HEK293 (cell line): Measurements from ENCODE around the gene BICRA.

Experiments used
- CTCF ChIA-PET: fragments of 350-600 bp; formaldehyde crosslinking; extraction: SDS; loops from one replicate; lab custom pipeline; 2021; ENCODE audit warnings: antibody characterized with exemption; lab: Yijun Ruan, JAX
- POLR2A ChIA-PET: fragments of 300-600 bp; formaldehyde crosslinking; extraction: SDS; loops from one replicate; lab custom pipeline; 2020; ENCODE audit warnings: antibody characterized with exemption, inconsistent platforms; lab: Yijun Ruan, JAX
- H3K27ac ChIP-seq: fragments of 200-500 bp; sonication (Bioruptor generic); 2 replicates; pipeline ENCODE4 v1.5.1; 2014; ENCODE audit warnings: low read depth, low read length, control low read depth, inconsistent platforms; ENCODE audit errors: extremely low read depth
- H3K36me3 ChIP-seq, 2 experiments: fragments of 200-500 bp in 1 of 2; sonication (Bioruptor generic) in 1 of 2; 1 replicate in 1 of 2; 2 replicates in 1 of 2; pipeline ENCODE4 v1.5.1; 2014 to 2017; ENCODE audit warnings: inconsistent platforms in 2 of 2, low read length in 2 of 2; ENCODE audit not compliant: control insufficient read depth in 2 of 2, insufficient read depth in 1 of 2
- H3K4me1 ChIP-seq: fragments of 200-500 bp; sonication (Bioruptor generic); 2 replicates; pipeline ENCODE4 v1.5.1; 2014; ENCODE audit warnings: mild to moderate bottlenecking, low read length, inconsistent platforms; ENCODE audit not compliant: control insufficient read depth, insufficient read depth
- H3K4me3 ChIP-seq: 2 replicates; pipeline ENCODE4 v1.5.1; 2011; ENCODE audit warnings: low read depth, mild to moderate bottlenecking, control low read depth, low read length, moderate library complexity
- H3K9me3 ChIP-seq: fragments of 200-500 bp; sonication (Bioruptor generic); 2 replicates; pipeline ENCODE4 v1.5.1; 2014; ENCODE audit warnings: low read depth, low read length, inconsistent platforms; ENCODE audit not compliant: control insufficient read depth, insufficient read depth
- BCL11A ChIP-seq: fragments of 450-650 bp; formaldehyde crosslinking; IDR thresholded peaks from 2 replicates; pipeline ENCODE4 v1.5.1; 2016; ENCODE audit warnings: low read depth, missing biosample characterization, missing genetic modification characterization
- KLF10 ChIP-seq: fragments of 450-650 bp; IDR thresholded peaks from 2 replicates; pipeline ENCODE4 v1.5.1; 2018; ENCODE audit warnings: missing biosample characterization, mild to moderate bottlenecking, missing genetic modification characterization
- KLF9 ChIP-seq: fragments of 450-650 bp; formaldehyde crosslinking; IDR thresholded peaks from 2 replicates; pipeline ENCODE4 v1.5.1; 2016; ENCODE audit warnings: missing biosample characterization, missing genetic modification characterization, low read depth
- SETDB1 ChIP-seq: IDR thresholded peaks from one replicate; pipeline ENCODE4 v1.6.1; 2017; ENCODE audit warnings: mild to moderate bottlenecking, low read length, moderate library complexity, mixed read lengths; ENCODE audit not compliant: insufficient read length
- ZNF16 ChIP-seq: fragments of 450-650 bp; formaldehyde crosslinking; IDR thresholded peaks from 2 replicates; pipeline ENCODE4 v1.5.1; 2016; ENCODE audit warnings: low read depth, missing biosample characterization, missing genetic modification characterization
- ZNF239 ChIP-seq: fragments of 450-650 bp; formaldehyde crosslinking; IDR thresholded peaks from 2 replicates; pipeline ENCODE4 v1.5.1; 2016; ENCODE audit warnings: missing biosample characterization, missing genetic modification characterization
- ZNF354C ChIP-seq: fragments of 450-650 bp; formaldehyde crosslinking; IDR thresholded peaks from 2 replicates; pipeline ENCODE4 v1.5.1; 2016; ENCODE audit warnings: missing biosample characterization, missing genetic modification characterization, low read depth, borderline replicate concordance
- ZNF664 ChIP-seq: fragments of 450-650 bp; formaldehyde crosslinking; IDR thresholded peaks from 2 replicates; pipeline ENCODE4 v1.5.1; 2016; ENCODE audit warnings: missing biosample characterization, missing genetic modification characterization
- ZNF670 ChIP-seq: fragments of 450-650 bp; formaldehyde crosslinking; IDR thresholded peaks from 2 replicates; pipeline ENCODE4 v1.5.1; 2016; ENCODE audit warnings: missing biosample characterization, missing genetic modification characterization, low read depth
- ZNF776 ChIP-seq: fragments of 450-650 bp; formaldehyde crosslinking; IDR thresholded peaks from 2 replicates; pipeline ENCODE4 v1.5.0; 2017; ENCODE audit warnings: missing biosample characterization, missing genetic modification characterization, borderline replicate concordance
- TF ChIP-seq, protein P1 (sequence below): fragments of 450-650 bp; formaldehyde crosslinking; IDR thresholded peaks from 2 replicates; pipeline ENCODE4 v1.5.1; 2016; ENCODE audit warnings: missing biosample characterization, missing genetic modification characterization, borderline replicate concordance
- TF ChIP-seq, protein P2 (sequence below): fragments of 450-650 bp; formaldehyde crosslinking; IDR thresholded peaks from 2 replicates; pipeline ENCODE4 v1.5.1; 2016; ENCODE audit warnings: missing biosample characterization, missing genetic modification characterization
- TF ChIP-seq, protein P3 (sequence below): fragments of 450-650 bp; formaldehyde crosslinking; IDR thresholded peaks from 2 replicates; pipeline ENCODE4 v1.5.1; 2016; ENCODE audit warnings: missing biosample characterization, missing genetic modification characterization
- TF ChIP-seq, protein P4 (sequence below): fragments of 450-650 bp; formaldehyde crosslinking; IDR thresholded peaks from 2 replicates; pipeline ENCODE4; 2016; ENCODE audit warnings: missing biosample characterization, missing genetic modification characterization
- TF ChIP-seq, protein P5 (sequence below): fragments of 450-650 bp; formaldehyde crosslinking; IDR thresholded peaks from 2 replicates; pipeline ENCODE4 v1.5.0; 2017; ENCODE audit warnings: missing biosample characterization, missing genetic modification characterization, borderline replicate concordance
- TF ChIP-seq, protein P6 (sequence below): fragments of 450-650 bp; formaldehyde crosslinking; IDR thresholded peaks from 2 replicates; pipeline ENCODE4 v1.5.1; 2016; ENCODE audit warnings: missing biosample characterization, missing genetic modification characterization
- TF ChIP-seq, protein P7 (sequence below): fragments of 450-650 bp; formaldehyde crosslinking; IDR thresholded peaks from 2 replicates; pipeline ENCODE4 v1.5.1; 2016; ENCODE audit warnings: missing biosample characterization, missing genetic modification characterization

The BICRA gene

DNA sequence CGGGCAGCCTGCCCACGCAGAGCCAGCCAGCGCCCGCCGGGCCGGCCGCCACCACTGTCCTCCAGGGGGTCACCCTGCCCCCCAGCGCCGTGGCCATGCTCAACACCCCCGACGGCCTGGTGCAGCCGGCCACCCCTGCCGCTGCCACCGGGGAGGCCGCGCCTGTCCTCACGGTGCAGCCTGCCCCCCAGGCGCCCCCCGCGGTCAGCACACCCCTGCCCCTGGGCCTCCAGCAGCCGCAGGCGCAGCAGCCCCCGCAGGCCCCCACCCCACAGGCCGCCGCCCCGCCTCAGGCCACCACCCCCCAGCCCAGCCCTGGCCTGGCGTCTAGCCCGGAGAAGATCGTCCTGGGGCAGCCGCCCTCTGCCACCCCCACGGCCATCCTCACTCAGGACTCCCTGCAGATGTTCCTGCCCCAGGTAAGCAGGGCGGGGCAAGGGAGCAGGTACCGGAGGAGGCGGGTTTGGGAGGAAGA, 72.0 kb downstream of the BICRA start:
- ChIA-PET CTCF (no interaction called here), POLR2A (no interaction called here)
- peaks cover 13 to 47% of the 10 kb centered on the region in 2 experiments; a peak in 2 of 3 replicates for H3K36me3 ChIP-seq

More for the DNA sequence above, 72.0 kb downstream of the BICRA start:
- Histone ChIP-seq H3K9me3 (no peaks in the 10 kb centered on the region), H3K4me1 (no peaks in the 10 kb centered on the region), H3K4me3 (no peak overlapping the region), H3K27ac (no peak overlapping the region)
- TF ChIP-seq, protein P1, sequence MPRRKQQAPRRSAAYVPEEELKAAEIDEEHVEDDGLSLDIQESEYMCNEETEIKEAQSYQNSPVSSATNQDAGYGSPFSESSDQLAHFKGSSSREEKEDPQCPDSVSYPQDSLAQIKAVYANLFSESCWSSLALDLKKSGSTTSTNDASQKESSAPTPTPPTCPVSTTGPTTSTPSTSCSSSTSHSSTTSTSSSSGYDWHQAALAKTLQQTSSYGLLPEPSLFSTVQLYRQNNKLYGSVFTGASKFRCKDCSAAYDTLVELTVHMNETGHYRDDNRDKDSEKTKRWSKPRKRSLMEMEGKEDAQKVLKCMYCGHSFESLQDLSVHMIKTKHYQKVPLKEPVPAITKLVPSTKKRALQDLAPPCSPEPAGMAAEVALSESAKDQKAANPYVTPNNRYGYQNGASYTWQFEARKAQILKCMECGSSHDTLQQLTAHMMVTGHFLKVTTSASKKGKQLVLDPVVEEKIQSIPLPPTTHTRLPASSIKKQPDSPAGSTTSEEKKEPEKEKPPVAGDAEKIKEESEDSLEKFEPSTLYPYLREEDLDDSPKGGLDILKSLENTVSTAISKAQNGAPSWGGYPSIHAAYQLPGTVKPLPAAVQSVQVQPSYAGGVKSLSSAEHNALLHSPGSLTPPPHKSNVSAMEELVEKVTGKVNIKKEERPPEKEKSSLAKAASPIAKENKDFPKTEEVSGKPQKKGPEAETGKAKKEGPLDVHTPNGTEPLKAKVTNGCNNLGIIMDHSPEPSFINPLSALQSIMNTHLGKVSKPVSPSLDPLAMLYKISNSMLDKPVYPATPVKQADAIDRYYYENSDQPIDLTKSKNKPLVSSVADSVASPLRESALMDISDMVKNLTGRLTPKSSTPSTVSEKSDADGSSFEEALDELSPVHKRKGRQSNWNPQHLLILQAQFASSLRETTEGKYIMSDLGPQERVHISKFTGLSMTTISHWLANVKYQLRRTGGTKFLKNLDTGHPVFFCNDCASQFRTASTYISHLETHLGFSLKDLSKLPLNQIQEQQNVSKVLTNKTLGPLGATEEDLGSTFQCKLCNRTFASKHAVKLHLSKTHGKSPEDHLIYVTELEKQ (tag by site-specific recombination): no peak
- TF ChIP-seq, protein P2, sequence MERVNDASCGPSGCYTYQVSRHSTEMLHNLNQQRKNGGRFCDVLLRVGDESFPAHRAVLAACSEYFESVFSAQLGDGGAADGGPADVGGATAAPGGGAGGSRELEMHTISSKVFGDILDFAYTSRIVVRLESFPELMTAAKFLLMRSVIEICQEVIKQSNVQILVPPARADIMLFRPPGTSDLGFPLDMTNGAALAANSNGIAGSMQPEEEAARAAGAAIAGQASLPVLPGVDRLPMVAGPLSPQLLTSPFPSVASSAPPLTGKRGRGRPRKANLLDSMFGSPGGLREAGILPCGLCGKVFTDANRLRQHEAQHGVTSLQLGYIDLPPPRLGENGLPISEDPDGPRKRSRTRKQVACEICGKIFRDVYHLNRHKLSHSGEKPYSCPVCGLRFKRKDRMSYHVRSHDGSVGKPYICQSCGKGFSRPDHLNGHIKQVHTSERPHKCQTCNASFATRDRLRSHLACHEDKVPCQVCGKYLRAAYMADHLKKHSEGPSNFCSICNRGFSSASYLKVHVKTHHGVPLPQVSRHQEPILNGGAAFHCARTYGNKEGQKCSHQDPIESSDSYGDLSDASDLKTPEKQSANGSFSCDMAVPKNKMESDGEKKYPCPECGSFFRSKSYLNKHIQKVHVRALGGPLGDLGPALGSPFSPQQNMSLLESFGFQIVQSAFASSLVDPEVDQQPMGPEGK (tag by site-specific recombination): no peak
- TF ChIP-seq, protein P3, sequence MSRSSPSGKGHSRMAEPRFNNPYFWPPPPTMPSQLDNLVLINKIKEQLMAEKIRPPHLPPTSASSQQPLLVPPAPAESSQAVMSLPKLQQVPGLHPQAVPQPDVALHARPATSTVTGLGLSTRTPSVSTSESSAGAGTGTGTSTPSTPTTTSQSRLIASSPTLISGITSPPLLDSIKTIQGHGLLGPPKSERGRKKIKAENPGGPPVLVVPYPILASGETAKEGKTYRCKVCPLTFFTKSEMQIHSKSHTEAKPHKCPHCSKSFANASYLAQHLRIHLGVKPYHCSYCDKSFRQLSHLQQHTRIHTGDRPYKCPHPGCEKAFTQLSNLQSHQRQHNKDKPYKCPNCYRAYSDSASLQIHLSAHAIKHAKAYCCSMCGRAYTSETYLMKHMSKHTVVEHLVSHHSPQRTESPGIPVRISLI: no peak
- no peak for TF ChIP-seq KLF9
- no peak for TF ChIP-seq KLF10 (tag by site-specific recombination)
- no peak for TF ChIP-seq ZNF239 (tag by site-specific recombination)
- TF ChIP-seq ZNF664: no peak
- no peak for TF ChIP-seq ZNF16 (tag by site-specific recombination)
- TF ChIP-seq, protein P4, sequence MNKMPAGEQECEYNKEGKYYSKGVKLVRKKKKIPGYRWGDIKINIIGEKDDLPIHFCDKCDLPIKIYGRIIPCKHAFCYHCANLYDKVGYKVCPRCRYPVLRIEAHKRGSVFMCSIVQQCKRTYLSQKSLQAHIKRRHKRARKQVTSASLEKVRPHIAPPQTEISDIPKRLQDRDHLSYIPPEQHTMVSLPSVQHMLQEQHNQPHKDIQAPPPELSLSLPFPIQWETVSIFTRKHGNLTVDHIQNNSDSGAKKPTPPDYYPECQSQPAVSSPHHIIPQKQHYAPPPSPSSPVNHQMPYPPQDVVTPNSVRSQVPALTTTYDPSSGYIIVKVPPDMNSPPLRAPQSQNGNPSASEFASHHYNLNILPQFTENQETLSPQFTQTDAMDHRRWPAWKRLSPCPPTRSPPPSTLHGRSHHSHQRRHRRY (tag by site-specific recombination): no peak
- no peak for TF ChIP-seq BCL11A (tag by site-specific recombination)
- TF ChIP-seq, protein P5, sequence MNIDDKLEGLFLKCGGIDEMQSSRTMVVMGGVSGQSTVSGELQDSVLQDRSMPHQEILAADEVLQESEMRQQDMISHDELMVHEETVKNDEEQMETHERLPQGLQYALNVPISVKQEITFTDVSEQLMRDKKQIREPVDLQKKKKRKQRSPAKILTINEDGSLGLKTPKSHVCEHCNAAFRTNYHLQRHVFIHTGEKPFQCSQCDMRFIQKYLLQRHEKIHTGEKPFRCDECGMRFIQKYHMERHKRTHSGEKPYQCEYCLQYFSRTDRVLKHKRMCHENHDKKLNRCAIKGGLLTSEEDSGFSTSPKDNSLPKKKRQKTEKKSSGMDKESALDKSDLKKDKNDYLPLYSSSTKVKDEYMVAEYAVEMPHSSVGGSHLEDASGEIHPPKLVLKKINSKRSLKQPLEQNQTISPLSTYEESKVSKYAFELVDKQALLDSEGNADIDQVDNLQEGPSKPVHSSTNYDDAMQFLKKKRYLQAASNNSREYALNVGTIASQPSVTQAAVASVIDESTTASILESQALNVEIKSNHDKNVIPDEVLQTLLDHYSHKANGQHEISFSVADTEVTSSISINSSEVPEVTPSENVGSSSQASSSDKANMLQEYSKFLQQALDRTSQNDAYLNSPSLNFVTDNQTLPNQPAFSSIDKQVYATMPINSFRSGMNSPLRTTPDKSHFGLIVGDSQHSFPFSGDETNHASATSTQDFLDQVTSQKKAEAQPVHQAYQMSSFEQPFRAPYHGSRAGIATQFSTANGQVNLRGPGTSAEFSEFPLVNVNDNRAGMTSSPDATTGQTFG (tag by site-specific recombination): no peak
- TF ChIP-seq, protein P6, sequence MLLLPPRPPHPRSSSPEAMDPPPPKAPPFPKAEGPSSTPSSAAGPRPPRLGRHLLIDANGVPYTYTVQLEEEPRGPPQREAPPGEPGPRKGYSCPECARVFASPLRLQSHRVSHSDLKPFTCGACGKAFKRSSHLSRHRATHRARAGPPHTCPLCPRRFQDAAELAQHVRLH (tag by site-specific recombination): no peak
- no peak for TF ChIP-seq SETDB1
- no peak for TF ChIP-seq ZNF670 (tag by site-specific recombination)
- no peak for TF ChIP-seq ZNF776
- TF ChIP-seq, protein P7, sequence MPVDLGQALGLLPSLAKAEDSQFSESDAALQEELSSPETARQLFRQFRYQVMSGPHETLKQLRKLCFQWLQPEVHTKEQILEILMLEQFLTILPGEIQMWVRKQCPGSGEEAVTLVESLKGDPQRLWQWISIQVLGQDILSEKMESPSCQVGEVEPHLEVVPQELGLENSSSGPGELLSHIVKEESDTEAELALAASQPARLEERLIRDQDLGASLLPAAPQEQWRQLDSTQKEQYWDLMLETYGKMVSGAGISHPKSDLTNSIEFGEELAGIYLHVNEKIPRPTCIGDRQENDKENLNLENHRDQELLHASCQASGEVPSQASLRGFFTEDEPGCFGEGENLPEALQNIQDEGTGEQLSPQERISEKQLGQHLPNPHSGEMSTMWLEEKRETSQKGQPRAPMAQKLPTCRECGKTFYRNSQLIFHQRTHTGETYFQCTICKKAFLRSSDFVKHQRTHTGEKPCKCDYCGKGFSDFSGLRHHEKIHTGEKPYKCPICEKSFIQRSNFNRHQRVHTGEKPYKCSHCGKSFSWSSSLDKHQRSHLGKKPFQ (tag by site-specific recombination): no peak
- TF ChIP-seq ZNF354C (tag by site-specific recombination): no peak
